GM12874 (cell line): ENCODE data around the gene PLEKHA6.

Experiments
- TF ChIP-seq, protein P1 (sequence below): IDR thresholded peaks from 2 replicates; pipeline ENCODE4 v1.5.1; 2011; ENCODE audit warnings: low read depth, mild to moderate bottlenecking, control low read depth, low read length, moderate library complexity; ENCODE audit not compliant: insufficient read depth

Gene PLEKHA6

DNA sequence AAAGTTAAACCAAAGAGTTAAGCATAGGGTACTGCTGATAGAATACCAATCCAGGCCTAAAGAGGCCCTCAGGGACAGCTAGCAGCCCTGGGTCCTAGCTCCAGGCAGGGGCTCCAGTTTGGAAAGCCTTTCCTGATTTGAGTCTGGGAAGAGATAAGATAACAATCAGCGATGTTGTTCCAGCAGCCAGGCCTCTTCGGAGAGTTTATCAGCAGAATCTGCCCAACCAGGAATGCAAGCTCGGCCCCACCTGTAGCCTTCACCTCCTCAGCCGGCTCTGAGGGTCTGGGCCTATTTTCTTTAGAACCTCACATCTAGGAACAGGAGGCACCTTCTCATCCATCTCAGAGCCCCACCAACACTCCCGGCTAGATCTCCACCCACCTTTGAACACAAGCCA, 42.6 kb downstream of the PLEKHA6 start:
- TF ChIP-seq, protein P1, sequence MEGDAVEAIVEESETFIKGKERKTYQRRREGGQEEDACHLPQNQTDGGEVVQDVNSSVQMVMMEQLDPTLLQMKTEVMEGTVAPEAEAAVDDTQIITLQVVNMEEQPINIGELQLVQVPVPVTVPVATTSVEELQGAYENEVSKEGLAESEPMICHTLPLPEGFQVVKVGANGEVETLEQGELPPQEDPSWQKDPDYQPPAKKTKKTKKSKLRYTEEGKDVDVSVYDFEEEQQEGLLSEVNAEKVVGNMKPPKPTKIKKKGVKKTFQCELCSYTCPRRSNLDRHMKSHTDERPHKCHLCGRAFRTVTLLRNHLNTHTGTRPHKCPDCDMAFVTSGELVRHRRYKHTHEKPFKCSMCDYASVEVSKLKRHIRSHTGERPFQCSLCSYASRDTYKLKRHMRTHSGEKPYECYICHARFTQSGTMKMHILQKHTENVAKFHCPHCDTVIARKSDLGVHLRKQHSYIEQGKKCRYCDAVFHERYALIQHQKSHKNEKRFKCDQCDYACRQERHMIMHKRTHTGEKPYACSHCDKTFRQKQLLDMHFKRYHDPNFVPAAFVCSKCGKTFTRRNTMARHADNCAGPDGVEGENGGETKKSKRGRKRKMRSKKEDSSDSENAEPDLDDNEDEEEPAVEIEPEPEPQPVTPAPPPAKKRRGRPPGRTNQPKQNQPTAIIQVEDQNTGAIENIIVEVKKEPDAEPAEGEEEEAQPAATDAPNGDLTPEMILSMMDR: no peak

- TF ChIP-seq, protein P1: no peak
These were observed 43.6 kb downstream of the PLEKHA6 start for GRCh38 chr1:204316164-204316563.

- TF ChIP-seq, protein P1: no peak
These were observed 44.7 kb downstream of the PLEKHA6 start for GRCh38 chr1:204314893-204315658.

DNA sequence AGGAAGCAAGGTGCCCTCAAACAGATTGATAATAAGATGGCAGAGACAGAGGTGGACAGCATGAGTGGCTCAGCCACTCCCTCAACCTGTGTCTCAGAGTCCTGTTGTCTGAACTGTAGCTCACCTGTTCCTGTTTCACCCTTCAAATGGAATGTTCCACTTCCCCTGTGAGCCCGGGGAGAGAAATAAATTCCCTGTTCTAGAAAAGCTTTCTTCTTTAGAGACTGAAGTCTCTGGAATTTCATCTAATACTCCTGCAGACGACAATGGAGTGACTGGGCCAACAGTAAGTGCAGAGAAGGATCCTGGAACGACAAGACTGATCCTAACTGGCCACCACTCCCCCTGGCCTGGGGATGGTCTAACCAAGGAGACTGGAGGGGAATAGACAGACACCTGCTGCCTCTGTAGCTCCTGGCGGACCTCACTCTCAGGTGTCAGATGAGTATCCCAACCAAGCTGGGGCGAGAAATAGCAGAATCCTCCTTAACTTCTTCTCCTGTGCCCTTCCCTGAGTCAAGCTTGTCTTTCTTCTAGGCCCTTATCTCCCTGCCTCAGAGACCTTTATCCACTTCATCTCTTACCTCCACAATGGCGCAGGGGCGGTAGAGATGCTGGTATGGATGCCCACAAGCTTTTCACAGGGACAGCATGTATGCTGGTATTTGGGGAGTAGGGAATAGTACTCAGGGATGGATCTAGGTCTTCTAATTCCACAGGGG, 45.4 kb downstream of the PLEKHA6 start:
- TF ChIP-seq, protein P1: no peak

GRCh38 chr1:204313675-204314074, 46.1 kb downstream of the PLEKHA6 start:
- TF ChIP-seq, protein P1: no peak

DNA sequence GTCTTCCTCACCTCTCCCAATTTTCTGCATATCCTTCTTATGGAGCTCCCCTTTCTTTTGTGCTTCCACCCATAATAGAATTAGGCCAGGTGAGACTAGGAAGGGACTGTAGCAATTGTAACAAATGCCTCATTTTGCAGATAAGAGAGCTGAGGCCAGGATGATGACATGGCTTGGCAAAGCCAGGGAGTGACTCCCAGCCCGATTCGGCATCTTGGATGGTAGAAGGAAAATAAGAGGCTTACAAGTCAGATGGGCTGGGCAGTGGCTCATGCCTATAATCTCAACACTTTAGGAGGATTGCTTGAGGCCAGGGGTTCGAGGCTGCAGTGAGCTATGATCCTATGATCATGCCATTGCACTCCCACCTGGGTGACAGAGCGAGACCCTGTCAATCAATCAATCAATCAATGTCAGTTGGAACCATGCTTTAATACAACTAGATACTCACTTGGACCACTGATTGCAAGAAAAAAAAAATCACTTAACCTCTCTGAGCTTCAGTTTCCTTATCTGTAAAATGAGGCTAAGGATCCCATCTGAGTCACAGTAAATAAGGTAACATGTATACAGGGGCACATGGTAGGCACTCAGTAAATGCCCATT, 51.6 kb downstream of the PLEKHA6 start:
- TF ChIP-seq, protein P1: no peak

- TF ChIP-seq, protein P1: no peak
These were observed 52.3 kb downstream of the PLEKHA6 start for GRCh38 chr1:204307334-204307883.
